Measurements from ENCODE around the gene FGF14. TPM values are rescaled to one million over a fixed set of nuclear protein-coding genes. Genes with fewer than 3 reads are reported as not detected.

Gene FGF14
- total RNA-seq, 1 donor from 2014 or later = 0.06 TPM

DNA sequence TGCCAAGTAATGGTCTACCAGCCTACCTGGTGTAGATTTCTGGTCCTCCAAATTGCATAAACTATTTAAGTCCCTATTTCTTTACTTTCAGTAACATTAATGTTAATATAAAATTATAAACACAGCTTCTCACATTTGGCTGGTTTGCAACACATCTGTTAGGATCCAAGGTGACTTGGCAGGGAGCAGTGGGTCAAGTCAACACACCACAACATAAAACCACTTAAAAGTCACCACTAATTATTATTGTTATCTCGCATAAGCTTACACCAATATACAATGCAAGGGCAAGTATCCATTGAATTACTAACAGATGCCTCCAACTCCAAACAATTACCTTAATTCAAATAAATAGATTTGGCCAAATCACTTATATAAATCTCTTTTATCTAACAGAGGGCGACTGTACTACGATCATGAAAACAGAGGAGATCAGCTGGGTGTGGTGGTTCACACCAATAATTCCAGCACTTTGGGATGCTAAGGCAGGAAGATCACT lies 74.7 kb downstream of the FGF14 start:
- DNase-seq (ENCODE audit: low read depth) = no peak
- no peak for TF ChIP-seq CTCF (conservative IDR thresholded peaks at IDR 0.05; ENCODE audit: low read depth, low read length)

GRCh38 chr13:102326381-102327118 lies 75.3 kb downstream of the FGF14 start:
- no peak for TF ChIP-seq CTCF (conservative IDR thresholded peaks at IDR 0.05; ENCODE audit: low read depth, low read length)
- no peak overlapping the region for H3K4me3 ChIP-seq (ENCODE audit: low read depth, low read length)
- DNase-seq (ENCODE audit: low read depth) = no peak

More for the DNA sequence above, 74.7 kb downstream of the FGF14 start:
- H3K4me3 ChIP-seq (ENCODE audit: low read depth, low read length) = no peak overlapping the region

GRCh38 chr13:102325321-102325720 lies 76.5 kb downstream of the FGF14 start:
- DNase-seq (ENCODE audit: low read depth) = no peak
- H3K4me3 ChIP-seq (ENCODE audit: low read depth, low read length) = no peak overlapping the region
- no peak for TF ChIP-seq CTCF (conservative IDR thresholded peaks at IDR 0.05; ENCODE audit: low read depth, low read length)

GRCh38 chr13:102323505-102323904 lies 78.3 kb downstream of the FGF14 start:
- DNase-seq (ENCODE audit: low read depth) = no peak
- no peak for TF ChIP-seq CTCF (conservative IDR thresholded peaks at IDR 0.05; ENCODE audit: low read depth, low read length)

DNA sequence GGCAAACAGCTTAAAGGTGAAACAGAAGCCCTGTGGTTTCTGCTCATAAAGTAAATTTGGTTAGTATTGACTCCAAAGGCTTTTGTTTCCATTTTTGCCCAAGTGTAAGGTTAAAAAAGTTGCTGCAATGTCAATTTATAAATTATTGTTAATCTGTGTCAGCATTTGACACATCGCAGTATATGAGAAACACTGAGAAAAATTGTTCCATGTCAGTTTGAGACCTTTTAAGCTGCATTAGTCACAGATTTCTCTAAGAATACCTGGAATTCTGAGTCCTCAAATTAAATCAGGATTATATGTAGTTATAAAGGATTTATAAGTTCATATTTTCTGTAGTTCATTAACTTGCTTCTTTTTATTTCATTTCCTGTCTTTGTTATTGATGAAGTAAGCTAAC lies 78.8 kb downstream of the FGF14 start:
- no peak for DNase-seq (ENCODE audit: low read depth)
- no peak for TF ChIP-seq CTCF (conservative IDR thresholded peaks at IDR 0.05; ENCODE audit: low read depth, low read length)
- no peak overlapping the region for H3K4me3 ChIP-seq (ENCODE audit: low read depth, low read length)

More at GRCh38 chr13:102323505-102323904, 78.3 kb downstream of the FGF14 start:
- no peak overlapping the region for H3K4me3 ChIP-seq (ENCODE audit: low read depth, low read length)

DNA sequence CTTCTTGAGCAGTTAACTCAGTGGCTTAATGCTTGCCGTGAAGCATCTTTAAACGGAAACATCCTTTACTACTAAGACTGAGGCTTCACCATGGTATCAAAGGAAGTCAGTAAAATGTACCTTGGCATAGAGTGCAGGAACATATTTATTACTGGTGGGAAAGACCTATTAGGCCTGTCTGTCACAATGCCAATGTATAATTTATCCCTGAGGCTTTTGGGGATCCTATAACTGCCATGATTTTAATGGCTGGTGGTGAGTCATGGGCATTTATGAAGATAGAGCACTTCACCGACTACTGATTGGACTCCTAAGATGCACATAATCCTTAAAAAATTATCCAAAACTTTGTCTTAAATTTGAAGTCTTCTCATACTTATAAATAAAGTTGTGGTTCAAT lies 79.6 kb downstream of the FGF14 start:
- no peak for TF ChIP-seq CTCF (conservative IDR thresholded peaks at IDR 0.05; ENCODE audit: low read depth, low read length)
- no peak overlapping the region for H3K4me3 ChIP-seq (ENCODE audit: low read depth, low read length)
- DNase-seq (ENCODE audit: low read depth) = no peak

DNA sequence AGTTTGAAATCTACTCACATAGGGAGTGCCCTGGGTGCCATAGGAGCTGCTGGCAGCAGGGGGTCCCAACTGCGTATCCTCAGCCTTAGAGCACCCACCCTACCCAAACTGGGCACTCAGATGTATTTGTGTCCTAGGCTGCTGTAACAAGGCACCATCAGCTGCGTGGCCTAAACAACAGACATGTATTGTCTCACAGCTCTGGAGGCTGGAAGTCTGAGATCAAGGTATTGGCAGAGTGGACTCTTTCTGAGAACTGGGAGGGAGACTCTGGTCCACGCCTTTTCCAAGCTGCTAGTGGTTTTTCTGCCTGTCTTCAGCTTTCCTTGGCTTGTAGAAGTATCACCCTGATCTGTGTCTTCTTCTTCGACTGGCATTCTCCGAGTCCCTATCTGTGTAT lies 83.6 kb downstream of the FGF14 start:
- no peak for TF ChIP-seq CTCF (conservative IDR thresholded peaks at IDR 0.05; ENCODE audit: low read depth, low read length)
- no peak overlapping the region for H3K4me3 ChIP-seq (ENCODE audit: low read depth, low read length)
- no peak for DNase-seq (ENCODE audit: low read depth)
